HCEC 1CT (cell line): ENCODE measurements around the gene RBM20.
A peak's percentile ranks its signal among the peaks of the same experiment; 100 is the strongest.

Source experiments
- DNase-seq: peaks from one replicate; pipeline ENCODE4 v3.0.0-alpha.2; 2017

Gene RBM20

DNA sequence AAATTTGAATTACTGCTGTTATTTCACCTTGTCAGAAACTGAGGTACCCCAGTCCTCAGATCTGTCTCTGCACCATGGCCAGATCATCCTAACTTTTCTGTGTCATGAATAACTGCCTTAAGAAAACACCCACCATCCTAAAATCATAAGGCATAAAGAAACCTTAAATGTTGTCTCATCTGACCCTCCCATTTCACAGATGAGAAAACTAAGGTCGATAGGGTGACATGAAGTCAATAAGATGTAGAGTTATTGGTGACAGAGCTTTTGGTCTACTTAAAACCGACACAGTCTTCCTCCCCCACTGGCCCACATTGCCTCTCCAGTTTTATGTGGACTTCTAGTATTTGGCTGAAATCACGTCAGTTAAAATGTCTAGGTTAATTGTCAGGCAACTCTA lies 126.1 kb downstream of the RBM20 start:
- DNase-seq: no peak

DNA sequence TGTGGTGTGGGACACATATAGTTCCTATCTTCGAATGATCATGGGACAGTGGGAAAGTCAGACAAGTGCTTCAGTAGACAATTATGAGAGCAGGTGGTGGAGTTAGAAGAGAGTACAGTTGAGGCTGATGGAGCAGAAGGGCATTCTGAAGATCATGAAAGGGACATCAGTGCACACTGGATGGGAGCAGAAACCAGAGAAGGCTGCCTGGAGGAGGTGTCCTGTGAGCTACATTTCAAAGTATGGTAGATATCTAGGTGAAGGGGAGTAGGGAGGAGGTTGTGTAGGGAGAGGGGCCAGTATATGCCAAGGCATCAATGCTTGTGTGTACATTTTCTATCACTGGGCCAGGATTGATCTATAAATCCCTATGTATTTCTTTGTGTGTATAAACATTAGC lies 127.3 kb downstream of the RBM20 start:
- DNase-seq: no peak

DNA sequence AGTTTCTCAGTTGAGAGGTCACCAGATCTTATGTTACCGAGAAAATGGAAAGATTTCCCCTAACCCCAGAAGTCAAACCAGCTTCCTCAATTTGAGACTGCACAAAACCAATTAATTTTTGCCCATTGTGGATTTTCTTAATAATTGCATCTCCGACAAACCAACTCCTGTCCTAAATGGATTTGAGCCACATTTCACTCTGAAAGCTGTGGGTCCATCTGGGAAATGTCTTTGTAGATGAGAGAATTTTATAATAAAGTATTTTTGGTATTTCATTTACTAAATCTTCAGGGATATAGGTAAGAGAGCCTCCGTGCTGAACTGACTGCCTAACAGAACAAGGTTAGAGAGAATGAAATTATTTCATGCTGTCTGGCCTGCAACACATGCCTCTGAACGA lies 127.9 kb downstream of the RBM20 start:
- no peak for DNase-seq

DNA sequence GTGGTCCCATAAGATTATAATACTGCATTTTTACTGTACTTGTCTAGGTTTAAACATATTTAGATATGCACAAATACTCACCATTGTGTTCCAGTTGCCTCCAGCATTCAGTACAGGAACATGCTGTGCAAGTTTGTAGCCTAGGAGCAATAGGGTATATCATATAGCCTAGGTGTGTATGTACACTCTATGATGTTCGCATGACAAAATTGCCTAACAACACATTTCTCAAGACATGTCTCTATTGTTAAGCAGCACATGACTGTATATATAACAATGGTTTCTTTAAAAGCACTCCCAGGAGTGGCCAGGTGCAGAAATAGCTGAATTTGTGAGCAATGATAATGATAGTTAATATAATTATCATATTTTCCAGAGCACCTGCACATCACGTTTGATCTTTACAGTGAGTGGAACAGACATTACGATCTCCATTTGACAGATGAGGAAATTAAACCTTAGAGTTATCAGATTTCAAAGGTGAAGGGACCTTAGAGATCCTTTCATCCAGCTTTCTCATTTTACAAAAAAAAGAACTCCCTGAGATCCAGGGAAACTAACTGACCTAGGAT lies 128.4 kb downstream of the RBM20 start:
- DNase-seq: no peak

DNA sequence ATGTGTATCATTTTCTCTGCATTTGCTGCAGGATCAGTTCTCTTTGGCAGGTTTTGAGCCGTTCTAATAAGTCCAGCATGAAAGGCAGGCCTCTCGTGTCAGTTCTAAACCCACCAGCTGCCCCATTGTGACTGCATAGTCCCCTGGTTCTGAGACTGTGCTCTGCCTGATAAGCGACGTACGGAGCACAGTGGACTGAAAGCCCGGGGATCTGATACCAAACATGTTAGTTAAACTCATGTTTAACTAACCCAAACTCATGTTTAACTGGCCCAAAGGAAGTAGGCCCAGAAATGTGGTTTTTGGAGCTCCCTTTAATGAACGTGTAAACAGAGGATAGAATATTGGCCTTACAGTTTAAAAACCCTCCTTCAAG lies 129.5 kb downstream of the RBM20 start:
- DNase-seq: no peak

DNA sequence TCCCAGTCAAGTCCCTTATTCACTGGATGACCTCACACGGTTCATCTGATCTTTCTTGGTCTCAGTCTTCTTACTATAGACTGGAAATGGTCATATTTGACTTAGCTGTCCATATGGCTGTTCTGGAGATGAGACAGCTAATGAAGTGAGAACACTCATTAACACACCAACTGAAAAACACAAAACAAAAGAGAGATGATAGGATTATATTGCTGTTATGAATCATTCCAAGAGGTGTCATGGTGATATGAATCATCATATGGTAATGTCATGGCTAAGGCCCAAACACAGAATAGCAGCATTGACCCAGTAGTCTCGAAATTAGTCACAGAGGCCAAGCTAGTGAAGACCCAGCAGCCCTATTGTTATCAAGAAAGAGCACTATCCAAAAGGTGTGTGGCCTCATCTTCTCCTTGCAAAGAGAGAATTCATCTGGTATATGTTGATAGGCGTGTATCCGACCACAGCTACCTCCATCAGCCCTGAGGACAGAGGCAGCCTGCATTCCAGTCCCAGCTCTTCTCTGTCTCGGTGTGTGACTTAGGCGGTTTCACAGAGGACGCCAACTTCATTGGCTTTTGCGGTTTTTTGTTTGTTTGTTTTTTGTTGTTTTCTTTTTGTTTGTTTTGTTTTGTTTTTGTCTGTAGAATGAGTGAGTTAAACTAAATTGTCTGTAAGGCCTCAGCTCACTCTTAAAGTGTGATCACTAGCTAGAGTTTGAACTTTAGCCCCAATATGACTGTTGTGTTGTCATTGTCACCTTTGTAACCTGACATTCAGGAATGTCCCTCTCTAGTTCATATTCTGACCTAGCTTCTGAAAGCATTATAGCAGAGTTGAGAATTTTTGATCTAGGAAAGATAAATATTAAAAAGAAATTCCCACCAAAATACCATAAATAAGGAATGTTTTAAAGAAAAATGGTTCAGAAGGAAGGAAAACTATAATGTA lies 130.2 kb downstream of the RBM20 start:
- DNase-seq: peak; percentile 79

DNA sequence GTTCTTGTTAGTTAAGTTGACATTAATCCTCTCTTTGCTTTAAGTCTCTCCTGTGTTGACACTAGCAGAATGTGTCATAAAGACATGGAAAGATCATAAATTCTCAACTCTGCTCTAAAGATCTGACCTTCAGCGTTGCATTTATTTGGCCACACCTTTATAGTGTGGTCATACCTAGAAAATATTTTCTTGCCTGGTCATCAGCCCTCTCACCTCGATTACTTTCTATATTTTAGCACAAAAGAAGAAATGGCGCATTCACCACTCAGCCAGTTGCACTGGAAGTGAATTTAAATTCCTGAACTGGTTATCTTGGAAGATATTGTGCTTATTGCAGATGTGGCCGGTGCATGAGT lies 130.9 kb downstream of the RBM20 start:
- DNase-seq: no peak

DNA sequence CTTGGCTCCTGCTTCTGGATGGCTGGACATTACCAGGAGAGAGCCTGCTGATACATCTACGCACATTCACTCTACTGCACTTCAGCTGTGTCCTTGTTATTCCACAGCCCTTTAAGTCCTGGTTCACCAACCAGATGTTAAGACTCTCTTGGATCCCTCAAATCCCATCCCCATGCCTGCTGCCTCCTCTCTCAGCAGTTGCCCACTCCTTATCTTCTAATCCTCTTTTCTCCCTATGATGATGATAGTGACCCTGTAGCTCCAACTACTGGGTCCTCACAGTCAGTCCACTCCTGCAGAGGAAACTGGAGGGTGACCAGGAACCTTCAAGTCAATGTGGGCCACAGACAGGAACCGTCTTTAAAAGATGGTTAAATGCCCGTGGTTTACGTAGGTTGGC lies 131.3 kb downstream of the RBM20 start:
- no peak for DNase-seq

DNA sequence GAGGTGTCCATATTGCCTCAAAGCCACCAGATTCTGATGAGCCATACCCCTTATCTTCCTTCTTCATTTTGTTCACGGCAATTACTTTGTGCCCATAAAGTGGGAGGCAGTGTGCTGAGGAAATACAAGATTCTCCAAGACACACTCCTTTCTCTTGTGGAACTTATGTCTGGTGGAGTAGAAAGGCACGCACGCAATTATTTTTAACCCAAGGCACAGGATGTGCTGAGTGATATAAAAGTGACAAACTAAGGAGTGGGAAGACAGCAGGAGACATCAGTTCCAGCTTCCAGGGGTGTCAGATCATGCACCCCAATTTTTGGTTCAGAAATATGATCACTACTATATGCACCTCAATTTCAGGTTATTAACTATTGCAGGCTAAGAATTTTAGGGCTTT lies 132.9 kb downstream of the RBM20 start:
- DNase-seq: no peak

DNA sequence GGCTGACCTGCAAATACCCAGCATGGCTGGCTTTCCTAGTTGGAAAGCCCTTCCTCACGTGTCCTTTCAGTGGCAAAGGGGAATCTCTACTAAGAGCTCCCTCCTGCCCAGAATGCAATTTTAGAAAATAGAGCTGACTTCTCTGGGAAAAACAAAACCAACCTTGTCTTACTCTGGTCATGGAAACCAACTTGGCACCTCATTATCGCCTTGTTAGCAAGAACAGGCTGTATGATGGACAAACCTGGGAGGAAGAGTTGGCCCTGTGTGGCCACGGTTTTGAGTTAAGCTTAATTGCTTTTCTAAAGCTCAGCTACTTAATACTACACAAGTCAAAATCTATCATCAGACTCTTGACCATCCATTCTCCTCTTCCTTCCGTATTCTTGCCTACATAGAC lies 133.5 kb downstream of the RBM20 start:
- no peak for DNase-seq

DNA sequence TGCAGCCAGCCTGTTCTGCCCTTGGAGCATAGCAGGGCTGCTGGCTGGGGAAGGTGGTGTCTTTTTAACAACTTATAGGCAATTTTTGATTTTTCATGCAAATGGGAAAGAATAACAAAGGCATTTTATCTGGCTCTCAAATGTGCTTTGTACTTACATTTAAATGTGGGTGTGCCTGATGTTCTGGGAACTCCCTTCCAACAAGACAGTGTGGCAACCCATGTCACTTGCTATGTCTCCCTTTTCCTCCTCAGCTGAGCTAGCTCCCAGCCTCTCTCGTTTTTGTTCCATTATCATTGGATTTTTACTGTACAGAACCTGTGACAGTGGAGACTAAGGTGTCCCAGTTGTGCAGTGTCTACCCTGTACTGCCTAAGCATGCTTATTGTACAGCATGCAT lies 134.1 kb downstream of the RBM20 start:
- no peak for DNase-seq

DNA sequence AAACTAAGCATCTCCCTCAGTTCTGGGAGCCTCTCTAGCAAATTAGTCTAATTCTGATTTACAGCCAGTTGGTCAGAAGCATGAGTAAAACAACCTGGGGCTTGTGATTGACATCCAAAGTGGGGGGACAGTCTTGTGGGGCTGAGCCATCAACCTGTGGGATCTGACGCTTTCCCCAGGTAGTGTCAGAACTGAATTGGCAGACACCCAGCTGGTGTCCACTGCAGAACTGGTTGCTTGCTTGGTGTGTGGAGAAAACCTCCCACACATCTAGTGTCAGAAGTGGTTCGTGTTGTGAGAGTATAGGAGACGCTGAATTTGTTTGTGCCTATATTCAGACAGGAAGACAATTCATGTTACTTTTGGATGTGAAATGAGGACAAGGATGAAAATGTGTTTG lies 135.4 kb downstream of the RBM20 start:
- no peak for DNase-seq

DNA sequence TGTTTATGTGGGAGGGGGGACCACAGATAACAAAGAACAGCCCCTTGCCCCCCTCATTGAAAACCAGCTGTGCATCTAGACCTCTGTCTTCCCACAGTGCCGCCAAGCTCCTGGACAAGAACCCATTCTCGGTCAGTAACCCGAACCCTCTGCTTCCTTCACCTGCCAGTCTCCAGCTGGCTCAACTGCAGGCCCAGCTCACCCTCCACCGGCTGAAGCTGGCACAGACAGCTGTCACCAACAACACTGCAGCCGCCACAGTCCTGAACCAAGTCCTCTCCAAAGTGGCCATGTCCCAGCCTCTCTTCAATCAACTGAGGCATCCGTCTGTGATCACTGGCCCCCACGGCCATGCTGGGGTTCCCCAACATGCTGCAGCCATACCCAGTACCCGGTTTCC lies 136.6 kb downstream of the RBM20 start:
- DNase-seq: no peak

DNA sequence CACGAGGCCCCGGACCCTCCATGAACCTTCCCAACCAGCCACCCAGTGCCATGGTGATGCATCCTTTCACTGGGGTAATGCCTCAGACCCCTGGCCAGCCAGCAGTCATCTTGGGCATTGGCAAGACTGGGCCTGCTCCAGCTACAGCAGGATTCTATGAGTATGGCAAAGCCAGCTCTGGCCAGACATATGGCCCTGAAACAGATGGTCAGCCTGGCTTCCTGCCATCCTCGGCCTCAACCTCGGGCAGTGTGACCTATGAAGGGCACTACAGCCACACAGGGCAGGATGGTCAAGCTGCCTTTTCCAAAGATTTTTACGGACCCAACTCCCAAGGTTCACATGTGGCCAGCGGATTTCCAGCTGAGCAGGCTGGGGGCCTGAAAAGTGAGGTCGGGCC lies 137.0 kb downstream of the RBM20 start:
- DNase-seq: no peak

DNA sequence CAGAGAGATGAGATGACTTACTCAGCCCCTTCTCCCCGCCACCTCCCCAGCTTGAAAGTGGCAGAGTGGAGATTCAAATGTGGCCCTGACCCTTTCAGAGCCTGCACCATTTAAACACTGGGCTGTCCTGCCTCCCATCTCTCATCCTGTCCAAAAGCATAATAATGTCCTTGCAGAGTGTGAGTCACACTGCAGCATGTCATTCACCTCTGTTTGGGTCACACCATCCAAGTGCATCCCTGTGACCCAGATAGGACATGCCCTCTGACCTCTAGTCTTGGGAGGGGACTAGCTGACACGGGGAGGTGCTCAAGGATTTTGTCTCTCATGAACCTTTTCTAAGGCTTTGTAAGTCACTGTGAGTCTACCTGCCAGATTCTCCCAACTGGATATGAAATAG lies 138.5 kb downstream of the RBM20 start:
- DNase-seq: no peak

DNA sequence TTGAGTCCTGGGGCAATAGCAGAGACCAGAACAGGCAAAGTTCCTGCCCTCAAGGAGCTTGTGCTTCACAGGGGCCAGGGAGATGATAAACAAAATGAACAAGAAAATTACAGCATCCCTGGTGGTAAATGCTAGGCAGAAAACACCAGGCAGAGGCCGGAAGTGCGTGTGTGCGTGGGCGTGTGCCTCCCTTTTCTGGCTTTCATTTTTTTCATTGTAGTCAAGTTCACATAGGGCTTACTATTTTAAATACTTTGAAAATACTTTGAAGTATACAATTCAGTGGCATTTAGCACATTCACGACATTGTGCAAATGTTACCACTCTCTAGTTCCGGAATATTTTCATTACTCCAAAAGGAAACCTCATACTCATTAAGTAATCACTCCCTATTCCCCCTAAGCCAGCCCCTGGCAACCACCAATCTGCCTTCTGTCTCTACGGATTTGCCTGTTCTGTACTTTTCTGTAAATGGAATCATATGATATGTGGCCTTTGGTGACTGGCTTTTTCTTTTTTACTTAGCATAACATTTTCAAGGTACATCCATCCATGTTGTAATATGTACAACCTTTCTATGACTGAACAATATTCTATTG lies 139.5 kb downstream of the RBM20 start:
- peak; percentile 17 for DNase-seq

DNA sequence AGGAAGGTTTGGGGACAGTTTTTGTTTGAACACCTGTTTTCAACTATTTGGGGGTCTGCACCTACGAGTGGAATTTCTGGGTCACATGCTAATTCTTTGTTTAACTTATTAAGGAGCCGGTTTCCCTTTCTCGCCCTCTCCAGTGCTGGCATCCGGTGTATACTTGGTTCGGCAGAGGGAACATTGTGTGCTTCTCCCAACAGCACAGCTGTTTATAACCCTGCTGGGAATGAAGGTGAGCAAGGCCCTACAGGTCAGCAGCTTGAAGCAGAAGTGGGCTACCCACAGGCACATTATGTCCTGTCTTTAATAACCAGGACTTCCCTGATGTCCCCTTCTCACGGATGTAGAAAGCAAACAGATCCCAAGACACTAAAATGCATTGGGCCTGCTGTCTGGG lies 140.1 kb downstream of the RBM20 start:
- DNase-seq: no peak

DNA sequence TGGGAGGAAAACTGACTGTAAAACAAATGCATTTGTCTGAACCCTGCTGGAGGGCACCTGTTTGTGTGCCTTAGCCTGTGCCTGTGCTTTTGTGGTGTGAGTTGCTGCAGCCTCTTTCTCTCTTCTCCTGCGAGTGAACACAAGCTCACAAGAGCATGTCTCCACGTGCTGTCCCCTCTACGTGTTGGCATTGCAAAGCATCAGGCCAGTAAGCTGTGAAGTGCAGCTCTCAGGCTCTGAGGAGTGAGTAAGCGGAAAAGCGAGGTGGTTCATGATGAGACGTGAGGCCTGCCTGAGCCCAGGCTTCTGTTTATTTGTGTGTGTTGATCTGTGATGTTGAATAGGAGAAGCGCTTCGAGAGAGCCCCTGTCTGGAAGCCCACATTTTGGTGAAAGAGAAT lies 142.0 kb downstream of the RBM20 start:
- no peak for DNase-seq

DNA sequence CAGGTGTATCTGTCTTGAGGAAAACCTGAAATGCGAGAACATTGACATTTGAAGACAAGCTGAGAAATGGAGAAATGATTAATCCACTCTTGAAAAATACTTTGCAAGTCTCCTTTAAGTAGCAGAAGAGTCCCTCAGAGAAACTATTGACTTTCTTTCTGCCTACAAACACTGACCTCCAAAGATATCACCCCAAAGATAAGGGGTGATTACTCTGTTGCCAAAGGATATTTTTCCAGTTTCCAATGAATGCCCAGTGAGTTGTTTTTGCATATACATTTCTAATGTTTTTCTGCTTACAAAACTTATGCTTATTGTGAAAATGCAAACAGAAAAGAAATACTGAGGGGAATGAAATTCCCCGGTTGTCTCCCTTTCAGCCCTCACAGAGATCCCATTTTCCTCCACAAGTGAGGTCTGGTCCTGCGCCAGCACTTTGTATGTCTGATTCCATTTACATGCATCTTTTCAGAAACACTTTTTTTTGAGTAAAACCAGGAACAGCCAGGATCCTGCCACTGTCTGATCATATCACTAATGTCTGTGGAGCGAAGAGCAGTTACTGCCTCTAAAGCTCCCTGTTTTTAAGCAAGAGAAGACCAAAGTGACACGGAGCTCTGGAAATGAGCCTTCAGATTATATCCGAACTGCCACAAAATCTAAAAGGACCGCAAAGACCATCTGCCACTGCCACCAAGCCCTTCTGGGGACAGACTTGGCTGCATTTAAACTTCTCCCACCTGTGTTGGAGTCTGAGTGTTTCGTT lies 144.7 kb downstream of the RBM20 start:
- no peak for DNase-seq

DNA sequence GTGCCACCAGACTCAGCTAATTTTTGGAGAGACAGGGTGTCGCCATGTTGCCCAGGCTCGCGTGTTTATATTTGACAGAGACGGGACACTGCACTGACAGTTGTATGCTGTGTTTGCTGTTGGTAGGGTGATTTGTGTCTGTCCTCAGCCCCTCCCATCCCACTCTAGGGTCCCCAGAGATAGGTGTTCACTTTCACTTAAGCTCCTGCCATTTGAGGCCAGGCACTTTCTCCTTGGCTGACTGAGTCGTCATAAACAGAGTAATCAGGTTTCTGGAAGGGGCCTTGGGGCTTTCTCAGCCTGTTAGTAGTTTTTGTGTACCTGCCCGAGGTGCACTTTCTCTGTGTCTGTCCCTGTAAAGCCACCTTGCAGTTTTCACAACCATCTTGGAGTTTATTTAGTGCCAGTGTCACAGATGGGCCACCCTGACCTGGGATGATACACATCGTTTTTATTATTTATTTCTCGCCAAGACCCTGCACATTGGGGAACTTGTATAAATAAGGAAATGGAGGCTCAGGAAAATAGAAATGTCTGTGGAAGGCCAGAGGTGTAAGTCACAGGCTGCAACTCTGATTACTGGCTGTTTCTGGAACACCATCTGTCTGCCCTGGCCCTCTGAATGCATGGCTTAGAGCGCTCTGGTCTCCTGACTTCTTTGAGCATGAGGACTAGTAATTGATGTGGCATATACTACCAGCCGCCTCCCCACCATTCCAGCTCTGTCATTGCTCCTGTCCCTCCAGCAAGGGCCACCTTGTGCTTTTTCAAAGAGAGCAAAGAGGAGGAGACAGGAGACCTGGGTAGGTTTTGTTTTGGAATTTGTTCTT lies 145.7 kb downstream of the RBM20 start:
- no peak for DNase-seq

DNA sequence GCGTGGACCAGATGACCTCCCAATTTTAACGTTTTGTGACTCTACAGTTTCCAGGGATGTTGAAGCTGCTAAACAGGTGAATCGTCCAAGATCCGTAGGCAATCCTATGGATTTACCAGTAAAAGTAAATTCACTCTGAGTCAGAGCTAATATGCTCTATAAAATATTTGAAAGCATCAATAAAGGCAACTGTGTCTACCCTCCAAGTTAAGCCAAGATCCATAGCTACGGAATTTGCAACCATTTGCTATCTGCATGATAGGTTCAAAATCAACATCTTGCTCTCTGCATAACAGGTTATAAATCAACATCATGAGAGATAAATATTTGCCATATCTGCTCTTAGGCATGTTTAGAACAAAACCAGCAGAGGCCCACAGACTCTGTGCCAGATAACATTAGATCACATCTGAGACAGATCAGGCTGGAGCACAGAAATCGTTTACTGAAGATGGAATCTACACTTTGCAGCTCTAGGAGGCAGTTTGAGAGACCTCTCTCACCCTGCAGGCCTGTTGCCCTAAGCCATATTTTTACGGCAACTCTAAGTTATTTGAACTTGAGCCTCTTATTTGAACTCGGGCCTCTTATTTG lies 146.9 kb downstream of the RBM20 start:
- DNase-seq: no peak

DNA sequence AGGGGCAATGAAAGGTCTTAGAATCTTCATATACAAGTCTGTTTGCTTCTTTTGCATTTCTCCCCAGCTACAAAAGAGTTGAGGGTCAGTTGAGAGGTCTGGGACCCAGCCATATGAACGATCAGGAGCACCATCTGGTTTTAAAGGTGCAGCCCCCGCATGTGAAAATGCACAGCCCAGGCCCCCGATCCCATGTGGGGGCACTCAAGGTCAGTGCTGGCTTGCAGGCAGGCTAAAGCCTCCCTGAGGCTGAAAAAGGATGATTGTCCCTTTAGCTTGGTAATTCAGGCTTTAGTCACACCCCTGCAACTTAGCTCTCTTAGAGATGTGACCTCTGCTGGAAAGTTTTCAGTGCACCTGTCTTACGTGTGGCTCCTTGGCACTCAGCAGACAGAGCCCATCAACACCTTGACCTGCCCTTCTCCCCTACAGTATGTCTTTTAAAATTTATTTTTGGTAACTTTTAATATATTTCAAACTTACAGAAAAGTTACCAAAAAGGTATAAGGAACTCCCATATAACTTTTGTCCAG lies 147.5 kb downstream of the RBM20 start:
- no peak for DNase-seq
